ENCODE results near the gene STXBP5L.

STXBP5L gene

DNA sequence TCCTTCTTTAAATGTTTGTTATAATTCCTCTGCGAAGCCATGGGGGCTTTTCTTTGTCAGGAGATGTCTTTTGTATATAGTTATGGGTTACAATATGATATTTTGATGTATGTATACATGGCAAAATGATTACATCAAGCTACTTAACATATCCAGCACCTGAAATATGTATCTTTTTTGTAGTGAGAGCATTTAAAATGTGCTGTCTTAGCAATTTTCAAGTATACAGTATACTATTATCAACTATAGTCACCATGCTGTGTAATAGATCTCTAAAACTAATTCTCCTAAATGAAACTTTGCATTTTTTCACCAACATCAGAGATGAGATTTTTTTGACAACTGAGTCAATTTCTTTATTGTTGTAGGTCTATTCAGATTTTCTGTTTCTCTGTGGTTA lies 77.2 kb downstream of the STXBP5L start:
- Histone ChIP-seq H3K18ac (ENCODE audit: low read depth in 1 of 2, low read length in 2 of 2) (no peak overlapping the region), H2AFZ (ENCODE audit: low read depth, low read length) (no peak overlapping the region), H3K4ac (ENCODE audit: low read depth in 1 of 2, low read length in 2 of 2) (no peak overlapping the region), H4K8ac (ENCODE audit: low read length) (no peak overlapping the region), H2BK12ac (ENCODE audit: low read length in 2 of 2) (no peak overlapping the region), H2BK15ac (ENCODE audit: low read depth, poor library complexity, severe bottlenecking) (no peak overlapping the region), H4K91ac (ENCODE audit: low read length) (no peak overlapping the region), H2BK5ac (ENCODE audit: low read depth, low read length, poor library complexity, severe bottlenecking) (no peak overlapping the region), H2AK5ac (ENCODE audit: low read length, severe bottlenecking) (no peak overlapping the region), H3K4me3 (ENCODE audit: insufficient read depth in 1 of 2, low read depth in 1 of 2, low read length in 2 of 2) (no peak overlapping the region), H3K9me3 (ENCODE audit: control insufficient read depth, low read length) (peaks cover 24% of the 10 kb centered on the region), H3K4me1 (ENCODE audit: control insufficient read depth, insufficient read depth, low read depth, low read length) (no peaks in the 10 kb centered on the region), H3K4me2 (ENCODE audit: low read length, poor library complexity, severe bottlenecking) (no peak overlapping the region), H3K36me3 (ENCODE audit: control insufficient read depth in 1 of 2, insufficient read depth in 2 of 2, low read depth in 1 of 2, low read length in 2 of 2) (no peaks in the 10 kb centered on the region), H3K27me3 (ENCODE audit: control insufficient read depth in 1 of 2, insufficient read depth in 1 of 2, low read length in 2 of 2) (no peaks in the 10 kb centered on the region), H2BK120ac (ENCODE audit: low read depth, low read length) (no peak overlapping the region), H3K9ac (ENCODE audit: low read length) (no peak overlapping the region), H3K27ac (ENCODE audit: low read length, poor library complexity, severe bottlenecking) (no peak overlapping the region), H3K14ac (ENCODE audit: low read length in 2 of 2) (no peak overlapping the region), H3K79me1 (replicated peaks; ENCODE audit: low read length, poor library complexity, severe bottlenecking) (no peaks in the 10 kb centered on the region), H3K23ac (ENCODE audit: low read length in 2 of 2) (no peak overlapping the region)
- 83% methylated on average over 1 of the region's 1 CpG for whole genome bisulfite sequencing
- no peak for DNase-seq

DNA sequence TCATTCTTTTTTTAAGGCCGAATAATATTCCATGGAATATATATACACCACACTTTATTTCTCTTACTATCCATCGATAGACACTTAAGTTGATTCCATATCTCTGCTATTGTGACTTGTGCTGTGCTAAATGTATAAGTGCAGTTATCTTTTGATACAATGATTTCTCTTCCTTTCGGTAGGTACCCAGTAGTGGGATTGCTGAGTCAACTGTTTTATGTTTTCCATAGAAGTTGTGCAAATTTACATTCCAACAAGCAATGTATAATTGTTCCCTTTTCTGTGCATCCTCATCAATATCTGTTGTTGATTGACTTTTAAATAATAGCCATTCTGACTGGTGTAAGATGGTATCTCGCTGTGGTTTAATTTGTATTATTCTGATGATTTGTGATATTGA lies 81.0 kb downstream of the STXBP5L start:
- H2BK120ac ChIP-seq (ENCODE audit: low read depth, low read length) = no peak overlapping the region
- H3K27me3 ChIP-seq (ENCODE audit: control insufficient read depth in 1 of 2, insufficient read depth in 1 of 2, low read length in 2 of 2) = no peaks in the 10 kb centered on the region
- no peak overlapping the region for H2AK5ac ChIP-seq (ENCODE audit: low read length, severe bottlenecking)
- no peaks in the 10 kb centered on the region for H3K4me1 ChIP-seq (ENCODE audit: control insufficient read depth, insufficient read depth, low read depth, low read length)
- H3K23ac ChIP-seq (ENCODE audit: low read length in 2 of 2) = no peak overlapping the region
- H2BK5ac ChIP-seq (ENCODE audit: low read depth, low read length, poor library complexity, severe bottlenecking) = no peak overlapping the region
- no peak overlapping the region for H2BK12ac ChIP-seq (ENCODE audit: low read length in 2 of 2)
- no peak overlapping the region for H3K18ac ChIP-seq (ENCODE audit: low read depth in 1 of 2, low read length in 2 of 2)
- peaks cover 17% of the 10 kb centered on the region for H3K9me3 ChIP-seq (ENCODE audit: control insufficient read depth, low read length)
- no peak for DNase-seq
- no peak overlapping the region for H3K4me2 ChIP-seq (ENCODE audit: low read length, poor library complexity, severe bottlenecking)
- no peak overlapping the region for H2AFZ ChIP-seq (ENCODE audit: low read depth, low read length)
- H3K79me1 ChIP-seq (replicated peaks; ENCODE audit: low read length, poor library complexity, severe bottlenecking) = no peaks in the 10 kb centered on the region
- no peak overlapping the region for H3K9ac ChIP-seq (ENCODE audit: low read length)
- no peak overlapping the region for H3K27ac ChIP-seq (ENCODE audit: low read length, poor library complexity, severe bottlenecking)
- no peak overlapping the region for H2BK15ac ChIP-seq (ENCODE audit: low read depth, poor library complexity, severe bottlenecking)
- H3K14ac ChIP-seq (ENCODE audit: low read length in 2 of 2) = no peak overlapping the region
- H4K91ac ChIP-seq (ENCODE audit: low read length) = no peak overlapping the region
- no peak overlapping the region for H3K4me3 ChIP-seq (ENCODE audit: insufficient read depth in 1 of 2, low read depth in 1 of 2, low read length in 2 of 2)
- no peak overlapping the region for H3K4ac ChIP-seq (ENCODE audit: low read depth in 1 of 2, low read length in 2 of 2)
- H4K8ac ChIP-seq (ENCODE audit: low read length) = no peak overlapping the region
- 96% methylated on average over 2 of the region's 4 CpGs for WGBS
- H3K36me3 ChIP-seq (ENCODE audit: control insufficient read depth in 1 of 2, insufficient read depth in 2 of 2, low read depth in 1 of 2, low read length in 2 of 2) = no peaks in the 10 kb centered on the region

DNA sequence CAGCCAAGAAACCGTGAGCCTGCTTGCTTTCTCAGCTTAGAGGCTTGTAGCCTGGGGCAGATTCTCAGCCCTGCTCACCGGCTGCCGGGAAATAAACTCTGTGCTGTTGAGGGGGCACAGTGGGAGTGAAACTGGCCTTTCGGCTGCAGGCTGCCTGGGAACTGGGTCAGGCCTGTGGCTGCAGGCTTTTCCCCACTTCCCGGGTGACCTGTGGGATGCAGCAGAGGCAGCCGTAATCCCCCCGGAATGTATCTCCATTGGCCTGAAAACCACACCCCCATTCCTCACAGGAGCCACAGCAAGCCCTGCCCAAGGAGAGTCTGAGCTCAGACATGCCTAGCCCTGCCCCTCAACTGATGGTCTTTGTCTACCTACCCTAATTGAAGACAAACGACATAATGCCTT lies 110.9 kb downstream of the STXBP5L start:
- Histone ChIP-seq H3K36me3 (ENCODE audit: control insufficient read depth in 1 of 2, insufficient read depth in 2 of 2, low read depth in 1 of 2, low read length in 2 of 2) (no peaks in the 10 kb centered on the region), H3K23ac (ENCODE audit: low read length in 2 of 2) (no peak overlapping the region), H3K4me2 (ENCODE audit: low read length, poor library complexity, severe bottlenecking) (no peak overlapping the region), H3K4me3 (ENCODE audit: insufficient read depth in 1 of 2, low read depth in 1 of 2, low read length in 2 of 2) (no peak overlapping the region), H3K18ac (ENCODE audit: low read depth in 1 of 2, low read length in 2 of 2) (no peak overlapping the region), H2BK12ac (ENCODE audit: low read length in 2 of 2) (no peak overlapping the region), H3K4me1 (ENCODE audit: control insufficient read depth, insufficient read depth, low read depth, low read length) (no peaks in the 10 kb centered on the region), H2BK120ac (ENCODE audit: low read depth, low read length) (no peak overlapping the region), H3K9me3 (ENCODE audit: control insufficient read depth, low read length) (peaks cover 38% of the 10 kb centered on the region), H4K91ac (ENCODE audit: low read length) (no peak overlapping the region), H2AK5ac (ENCODE audit: low read length, severe bottlenecking) (no peak overlapping the region), H3K27ac (ENCODE audit: low read length, poor library complexity, severe bottlenecking) (no peak overlapping the region), H2BK5ac (ENCODE audit: low read depth, low read length, poor library complexity, severe bottlenecking) (no peak overlapping the region), H2AFZ (ENCODE audit: low read depth, low read length) (no peak overlapping the region), H4K8ac (ENCODE audit: low read length) (no peak overlapping the region), H3K79me1 (replicated peaks; ENCODE audit: low read length, poor library complexity, severe bottlenecking) (no peaks in the 10 kb centered on the region), H2BK15ac (ENCODE audit: low read depth, poor library complexity, severe bottlenecking) (no peak overlapping the region), H3K27me3 (ENCODE audit: control insufficient read depth in 1 of 2, insufficient read depth in 1 of 2, low read length in 2 of 2) (no peaks in the 10 kb centered on the region), H3K9ac (ENCODE audit: low read length) (no peak overlapping the region), H3K4ac (ENCODE audit: low read depth in 1 of 2, low read length in 2 of 2) (no peak overlapping the region), H3K14ac (ENCODE audit: low read length in 2 of 2) (no peak overlapping the region)
- DNase-seq = no peak
- 80% methylated on average over 8 of the region's 8 CpGs for WGBS

DNA sequence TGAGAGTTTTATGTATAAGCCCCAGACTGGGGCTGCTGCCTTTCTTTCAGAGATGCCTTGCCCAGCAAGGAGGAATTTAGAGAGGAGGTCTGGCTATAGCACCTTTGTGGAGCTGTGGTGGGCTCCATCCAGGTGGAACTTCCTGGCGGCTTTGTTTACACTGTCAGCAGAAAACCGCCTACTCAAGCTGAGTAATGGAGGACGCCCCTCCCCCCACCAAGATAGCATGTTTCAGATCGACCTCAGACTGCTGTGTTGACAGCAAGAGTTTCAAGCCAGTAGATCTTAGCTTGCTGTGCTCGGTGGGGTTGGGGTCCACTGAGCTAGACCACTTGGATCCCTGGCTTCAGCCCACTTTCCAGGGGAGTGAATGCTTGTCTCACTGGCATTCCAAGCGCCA lies 155.6 kb downstream of the STXBP5L start:
- 63% methylated on average over 6 of the region's 6 CpGs for WGBS
- Histone ChIP-seq H3K23ac (ENCODE audit: low read length in 2 of 2) (no peak overlapping the region), H3K14ac (ENCODE audit: low read length in 2 of 2) (no peak overlapping the region), H2BK120ac (ENCODE audit: low read depth, low read length) (no peak overlapping the region), H3K18ac (ENCODE audit: low read depth in 1 of 2, low read length in 2 of 2) (no peak overlapping the region), H3K27me3 (ENCODE audit: control insufficient read depth in 1 of 2, insufficient read depth in 1 of 2, low read length in 2 of 2) (no peaks in the 10 kb centered on the region), H3K4me2 (ENCODE audit: low read length, poor library complexity, severe bottlenecking) (no peak overlapping the region), H2AFZ (ENCODE audit: low read depth, low read length) (no peak overlapping the region), H3K27ac (ENCODE audit: low read length, poor library complexity, severe bottlenecking) (no peak overlapping the region), H3K4me3 (ENCODE audit: insufficient read depth in 1 of 2, low read depth in 1 of 2, low read length in 2 of 2) (no peak overlapping the region), H3K4me1 (ENCODE audit: control insufficient read depth, insufficient read depth, low read depth, low read length) (no peaks in the 10 kb centered on the region), H2BK5ac (ENCODE audit: low read depth, low read length, poor library complexity, severe bottlenecking) (no peak overlapping the region), H4K91ac (ENCODE audit: low read length) (no peak overlapping the region), H3K79me1 (replicated peaks; ENCODE audit: low read length, poor library complexity, severe bottlenecking) (no peaks in the 10 kb centered on the region), H3K36me3 (ENCODE audit: control insufficient read depth in 1 of 2, insufficient read depth in 2 of 2, low read depth in 1 of 2, low read length in 2 of 2) (no peaks in the 10 kb centered on the region), H3K4ac (ENCODE audit: low read depth in 1 of 2, low read length in 2 of 2) (no peak overlapping the region), H4K8ac (ENCODE audit: low read length) (no peak overlapping the region), H2BK12ac (ENCODE audit: low read length in 2 of 2) (no peak overlapping the region), H2BK15ac (ENCODE audit: low read depth, poor library complexity, severe bottlenecking) (no peak overlapping the region), H2AK5ac (ENCODE audit: low read length, severe bottlenecking) (no peak overlapping the region), H3K9ac (ENCODE audit: low read length) (no peak overlapping the region), H3K9me3 (ENCODE audit: control insufficient read depth, low read length) (no peaks in the 10 kb centered on the region)
- no peak for DNase-seq

Measured in mesenchymal stem cell (in vitro differentiated cells and primary cell).